HL-60 (cell line): ENCODE measurements around the gene SERPINF2.

ENCODE experiments used
- DNase-seq, 2 experiments: peaks; one replicate each; pipeline ENCODE4 v3.0.0-alpha.2; 2010 to 2020; ENCODE audit warnings: low read depth in 1 of 2, low spot score in 1 of 2
- H3K27ac ChIP-seq: fragments of 250-450 bp; sonication (Bioruptor Pico); replicated peaks from 2 replicates; pipeline ENCODE4 v1.5.1; 2020; ENCODE audit warnings: mild to moderate bottlenecking, moderate library complexity
- H3K27me3 ChIP-seq: fragments of 250-450 bp; sonication (Bioruptor Pico); 2 replicates; pipeline ENCODE4 v1.5.1; 2021; ENCODE audit warnings: mild to moderate bottlenecking, moderate library complexity; ENCODE audit not compliant: insufficient read depth, poor library complexity, severe bottlenecking
- H3K4me3 ChIP-seq: replicated peaks from 2 replicates; pipeline ENCODE4 v1.5.1; 2011; ENCODE audit warnings: mild to moderate bottlenecking, control low read depth, low read length; ENCODE audit not compliant: insufficient read depth
- CTCF ChIP-seq: IDR thresholded peaks from one replicate; pipeline ENCODE4 v1.5.1; 2011; ENCODE audit warnings: low read length, control low read depth, inconsistent platforms; ENCODE audit not compliant: insufficient read depth
- GABPA ChIP-seq: IDR thresholded peaks from 2 replicates; pipeline ENCODE4 v1.6.1; 2012; ENCODE audit warnings: low read depth
- POLR2AphosphoS5 ChIP-seq: IDR thresholded peaks from 2 replicates; pipeline ENCODE4 v1.6.1; 2012; ENCODE audit warnings: low read depth
- REST ChIP-seq: IDR thresholded peaks from 2 replicates; pipeline ENCODE4 v1.6.1; 2012; ENCODE audit warnings: low read depth; ENCODE audit not compliant: insufficient replicate concordance
- SPI1 ChIP-seq: IDR thresholded peaks from 2 replicates; pipeline ENCODE4 v1.6.1; 2012; ENCODE audit warnings: low read depth, mild to moderate bottlenecking, borderline replicate concordance

SERPINF2 gene

GRCh38 chr17:1782171-1782567, 39.5 kb downstream of the SERPINF2 start:
- DNase-seq = no peak
- no peak for TF ChIP-seq GABPA
- no peak for TF ChIP-seq CTCF
- no peak for TF ChIP-seq POLR2AphosphoS5
- no peak for TF ChIP-seq SPI1
- TF ChIP-seq REST = no peak
- H3K27me3 ChIP-seq = no peaks in the 10 kb centered on the region
- no peak overlapping the region for H3K4me3 ChIP-seq
- peak overlapping the region; percentile 27; the same call in 1 of the 2 replicates for H3K27ac ChIP-seq

GRCh38 chr17:1783271-1783670, 40.6 kb downstream of the SERPINF2 start:
- no peaks in the 10 kb centered on the region for H3K27me3 ChIP-seq
- peak overlapping the region; percentile 81 for H3K27ac ChIP-seq
- DNase-seq = peak in 1 of 2 experiments; percentile 16
- TF ChIP-seq SPI1 (no peak), CTCF (no peak), POLR2AphosphoS5 (no peak), GABPA (no peak), REST (no peak)
- no peak overlapping the region for H3K4me3 ChIP-seq

- no peak overlapping the region for H3K4me3 ChIP-seq
- no peaks in the 10 kb centered on the region for H3K27me3 ChIP-seq
- peak overlapping the region; percentile 81 for H3K27ac ChIP-seq
- TF ChIP-seq REST = no peak
- no peak for TF ChIP-seq POLR2AphosphoS5
- TF ChIP-seq GABPA = no peak
- no peak for TF ChIP-seq CTCF
- no peak for TF ChIP-seq SPI1
- DNase-seq = peak in 1 of 2 experiments; percentile 51
These were observed 41.4 kb downstream of the SERPINF2 start for GRCh38 chr17:1783834-1784611.
